Lower leg skin (tissue), 4 donors: Measurements from ENCODE around the gene COQ4. TPM values are rescaled to one million over a fixed set of nuclear protein-coding genes. Genes with fewer than 3 reads are reported as not detected.

ENCODE experiments used
- DNase-seq, 2 donors: peaks; one replicate each; pipeline ENCODE4 v3.0.0-alpha.2; 2019; ENCODE audit warnings: low spot score in 2 of 2
- H3K4me3 ChIP-seq: fragments of 200-600 bp; sonication (generic); 2 replicates; pipeline ENCODE4 v1.5.1; 2017; ENCODE audit warnings: mild to moderate bottlenecking, low read depth; ENCODE audit not compliant: poor library complexity, severe bottlenecking
- POLR2A ChIP-seq, 2 donors: fragments of 450-650 bp; IDR thresholded peaks; one replicate each; pipeline ENCODE4 v1.6.1; 2016 to 2017; ENCODE audit warnings: antibody characterized with exemption in 2 of 2, mild to moderate bottlenecking in 1 of 2, moderate library complexity in 1 of 2
- WGBS, 2 donors: methylation state at CpG; one replicate each; pipeline ENCODE4 v1.1.5; 2018; 5-methylcytosine and 5-hydroxymethylcytosine counted together
- intact Hi-C: fragments of 100-400 bp; cut with DNase I; formaldehyde crosslinking; loops from one replicate; pipeline ENCODE4 v1.15.0; 2023; ENCODE audit warnings: low total_unique reads
- total RNA-seq, 4 donors: library from RNA; depleted of rRNA; stranded (reverse); fragments of >200 nt; gene quantifications; one replicate each; pipeline ENCODE4 v1.1.0, GENCODE V29; 2016
- TF ChIP-seq, protein P1 (sequence below), 3 donors: fragments of 450-650 bp; IDR thresholded peaks; one replicate each; pipeline ENCODE4 v1.5.1; 2016; ENCODE audit warnings: antibody characterized with exemption in 3 of 3, mild to moderate bottlenecking in 3 of 3, moderate library complexity in 2 of 3

COQ4 gene
- total RNA-seq, 4 donors from 2014 or later: 80.4 to 120 (median 99.4) TPM

DNA sequence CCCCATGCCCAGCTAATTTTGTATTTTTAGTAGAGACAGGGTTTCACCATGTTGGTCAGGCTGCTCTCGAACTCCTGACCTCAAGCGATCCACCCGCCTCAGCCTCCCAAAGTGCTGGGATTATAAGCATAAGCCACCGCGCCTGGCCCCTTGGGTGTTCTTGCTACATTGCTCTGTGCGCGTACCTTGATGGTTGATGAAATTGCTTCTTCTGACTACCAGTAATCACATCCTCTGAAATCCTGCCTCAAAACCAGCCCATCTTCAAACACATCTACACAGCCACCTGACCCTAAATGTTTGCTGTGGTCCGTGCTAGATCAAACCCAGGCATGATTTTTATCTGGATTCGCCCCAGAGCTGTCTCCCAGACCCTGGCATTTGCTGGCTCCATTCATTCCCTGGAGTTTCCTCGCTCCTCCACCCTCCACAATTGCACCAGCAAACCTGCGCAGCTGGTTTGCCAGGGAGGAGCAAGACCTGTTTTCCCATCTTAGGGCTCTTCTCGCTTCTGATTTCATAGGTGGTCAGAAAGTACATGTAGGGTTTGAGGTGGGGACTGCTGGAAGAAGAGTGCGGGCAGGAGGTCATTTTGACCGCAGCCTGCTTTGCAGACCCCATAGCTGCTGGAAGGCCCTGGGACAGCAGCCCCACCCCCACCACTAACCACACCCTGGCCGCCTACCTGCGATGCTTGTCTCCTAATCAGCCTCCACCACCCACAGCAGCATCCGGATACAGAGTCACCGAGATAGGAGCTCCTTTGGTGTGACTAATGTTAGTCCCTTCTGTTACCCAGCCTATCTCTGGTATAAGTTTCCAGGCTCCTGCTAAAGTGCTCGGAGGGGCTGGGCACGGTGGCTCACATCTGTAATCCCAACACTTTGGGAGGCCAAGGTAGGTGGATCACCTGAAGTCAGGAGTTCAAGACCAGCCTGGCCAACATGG, 23.8 kb upstream of the COQ4 start:
- DNase-seq: no peak
- H3K4me3 ChIP-seq: no peak overlapping the region
- intact Hi-C loops: no loop called here
- WGBS, 2 donors: 59 to 69% methylated on average over 20 of the region's 20 CpGs
- TF ChIP-seq, protein P1, sequence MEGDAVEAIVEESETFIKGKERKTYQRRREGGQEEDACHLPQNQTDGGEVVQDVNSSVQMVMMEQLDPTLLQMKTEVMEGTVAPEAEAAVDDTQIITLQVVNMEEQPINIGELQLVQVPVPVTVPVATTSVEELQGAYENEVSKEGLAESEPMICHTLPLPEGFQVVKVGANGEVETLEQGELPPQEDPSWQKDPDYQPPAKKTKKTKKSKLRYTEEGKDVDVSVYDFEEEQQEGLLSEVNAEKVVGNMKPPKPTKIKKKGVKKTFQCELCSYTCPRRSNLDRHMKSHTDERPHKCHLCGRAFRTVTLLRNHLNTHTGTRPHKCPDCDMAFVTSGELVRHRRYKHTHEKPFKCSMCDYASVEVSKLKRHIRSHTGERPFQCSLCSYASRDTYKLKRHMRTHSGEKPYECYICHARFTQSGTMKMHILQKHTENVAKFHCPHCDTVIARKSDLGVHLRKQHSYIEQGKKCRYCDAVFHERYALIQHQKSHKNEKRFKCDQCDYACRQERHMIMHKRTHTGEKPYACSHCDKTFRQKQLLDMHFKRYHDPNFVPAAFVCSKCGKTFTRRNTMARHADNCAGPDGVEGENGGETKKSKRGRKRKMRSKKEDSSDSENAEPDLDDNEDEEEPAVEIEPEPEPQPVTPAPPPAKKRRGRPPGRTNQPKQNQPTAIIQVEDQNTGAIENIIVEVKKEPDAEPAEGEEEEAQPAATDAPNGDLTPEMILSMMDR (IDR thresholded peaks at IDR 0.05): no peak

DNA sequence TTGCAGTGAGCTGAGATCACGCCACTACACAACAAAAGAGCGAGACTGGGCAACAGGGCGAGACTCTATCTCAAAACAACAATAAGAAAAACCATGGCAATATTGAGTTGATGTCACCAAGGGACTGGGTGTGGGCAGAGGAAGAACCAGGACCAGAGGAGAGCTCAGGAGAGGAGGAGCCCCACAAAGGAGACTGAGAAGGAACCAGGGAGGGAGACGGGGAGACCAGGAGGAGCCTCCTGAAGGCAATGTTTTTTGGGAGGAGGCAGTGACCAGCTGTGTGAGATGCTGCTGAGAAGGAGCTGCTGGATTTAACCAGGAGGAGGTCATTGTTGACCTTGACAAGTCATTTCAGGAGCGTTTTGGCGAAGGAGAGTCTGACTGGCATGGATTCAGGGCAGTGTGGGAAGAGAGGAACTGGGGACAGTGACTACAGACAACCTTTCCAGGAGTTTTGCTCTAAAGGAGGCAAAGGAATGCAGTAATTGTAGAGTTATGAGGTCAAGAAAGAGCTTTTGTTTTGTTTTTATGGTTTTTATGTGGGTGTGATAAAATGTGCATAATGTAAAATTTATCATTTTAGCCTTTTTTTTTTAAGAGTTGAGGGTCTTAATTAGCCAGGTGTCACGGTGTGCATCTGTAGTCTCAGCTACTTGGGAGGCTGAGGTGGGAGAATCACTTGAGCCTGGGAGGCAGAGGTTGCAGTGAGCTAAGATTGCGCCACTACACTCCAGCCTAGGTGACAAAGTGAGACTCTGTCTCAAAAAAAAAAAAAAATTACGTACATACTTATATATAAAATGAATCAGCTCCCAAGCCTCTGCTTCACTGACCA, 18.3 kb upstream of the COQ4 start:
- intact Hi-C loops: no loop called here
- WGBS, 2 donors: 62 to 67% methylated on average over 9 of the region's 9 CpGs
- H3K4me3 ChIP-seq: no peak overlapping the region
- TF ChIP-seq, protein P1 (IDR thresholded peaks at IDR 0.05): no peak
- TF ChIP-seq POLR2A (IDR thresholded peaks at IDR 0.05): no peak
- DNase-seq: no peak

DNA sequence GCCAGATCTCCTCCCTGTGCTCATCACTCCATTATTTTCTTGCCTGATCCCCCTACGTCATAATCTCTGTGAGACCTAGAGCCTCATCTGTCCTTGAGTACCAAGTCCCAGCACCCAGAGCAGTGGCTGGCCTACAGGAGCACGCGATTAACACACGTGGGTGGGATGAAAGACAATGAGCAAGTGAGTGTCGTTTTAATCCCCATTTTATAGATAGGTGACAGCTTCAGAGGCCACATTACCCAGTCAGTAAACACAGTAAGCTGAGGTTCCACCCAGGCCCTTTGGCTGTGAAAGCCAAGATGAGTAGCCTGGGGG, 17.7 kb upstream of the COQ4 start:
- 50 to 54% methylated on average over 5 of the region's 5 CpGs for WGBS, 2 donors
- H3K4me3 ChIP-seq: no peak overlapping the region
- no peak for DNase-seq
- TF ChIP-seq, protein P1 (IDR thresholded peaks at IDR 0.05): no peak
- TF ChIP-seq POLR2A (IDR thresholded peaks at IDR 0.05): no peak
- intact Hi-C loops: no loop called here

DNA sequence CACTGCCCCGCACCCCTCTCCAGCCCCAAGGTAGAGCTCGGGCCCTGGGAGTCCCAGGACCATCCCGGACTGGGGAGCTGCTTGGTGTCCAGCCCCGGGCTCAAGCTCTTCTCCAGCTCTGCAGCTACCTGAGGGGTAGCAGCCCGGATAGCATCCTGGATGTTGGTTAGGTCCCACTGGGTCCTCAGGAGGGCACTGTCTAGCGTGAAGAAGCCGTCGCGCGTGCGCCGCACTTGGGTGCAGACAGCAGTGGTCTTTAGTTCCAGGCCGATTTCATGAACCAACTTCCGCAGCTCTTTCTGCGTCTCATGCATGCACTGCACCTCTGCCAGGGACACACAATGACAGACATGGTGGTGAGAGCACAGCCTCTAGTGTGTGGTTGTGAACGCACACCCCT, 13.1 kb upstream of the COQ4 start:
- TF ChIP-seq POLR2A (IDR thresholded peaks at IDR 0.05): no peak
- TF ChIP-seq, protein P1 (IDR thresholded peaks at IDR 0.05): no peak
- no peak for DNase-seq
- 95 to 96% methylated on average over 15 to 16 of the region's 16 CpGs for WGBS, 2 donors
- intact Hi-C loops: no loop called here
- H3K4me3 ChIP-seq: no peak overlapping the region

DNA sequence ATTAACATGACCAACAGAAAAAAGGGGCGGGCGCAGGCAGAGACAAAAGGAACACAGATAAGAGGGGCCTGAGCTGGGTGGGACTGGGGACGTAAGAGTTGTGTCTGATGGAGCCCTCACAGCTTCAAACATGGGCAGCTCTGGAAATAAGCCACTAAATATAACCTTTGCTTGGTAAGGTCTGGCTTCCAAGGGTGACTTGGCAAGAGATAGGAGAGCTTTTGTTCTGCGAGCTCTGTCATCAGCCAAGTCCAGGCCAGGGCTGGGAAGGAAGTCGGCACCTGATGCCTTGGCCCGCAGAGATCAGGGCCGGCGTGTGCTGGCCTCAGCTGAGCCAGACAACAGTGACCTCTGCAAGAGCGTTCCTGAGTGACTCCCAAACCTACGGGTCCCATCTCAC, 12.2 kb upstream of the COQ4 start:
- intact Hi-C loops: no loop called here
- TF ChIP-seq, protein P1 (IDR thresholded peaks at IDR 0.05): no peak
- no peak for TF ChIP-seq POLR2A (IDR thresholded peaks at IDR 0.05)
- 82 to 85% methylated on average over 5 to 10 of the region's 10 CpGs for WGBS, 2 donors
- no peak overlapping the region for H3K4me3 ChIP-seq
- DNase-seq: no peak
